ENCODE measurements around the gene SEPTIN7. TPM values are rescaled to one million over a fixed set of nuclear protein-coding genes. Genes with fewer than 3 reads are reported as not detected.

SEPTIN7 gene
- total and polyA plus RNA-seq, 4 donors: 270 to 357 (median 314) TPM

DNA sequence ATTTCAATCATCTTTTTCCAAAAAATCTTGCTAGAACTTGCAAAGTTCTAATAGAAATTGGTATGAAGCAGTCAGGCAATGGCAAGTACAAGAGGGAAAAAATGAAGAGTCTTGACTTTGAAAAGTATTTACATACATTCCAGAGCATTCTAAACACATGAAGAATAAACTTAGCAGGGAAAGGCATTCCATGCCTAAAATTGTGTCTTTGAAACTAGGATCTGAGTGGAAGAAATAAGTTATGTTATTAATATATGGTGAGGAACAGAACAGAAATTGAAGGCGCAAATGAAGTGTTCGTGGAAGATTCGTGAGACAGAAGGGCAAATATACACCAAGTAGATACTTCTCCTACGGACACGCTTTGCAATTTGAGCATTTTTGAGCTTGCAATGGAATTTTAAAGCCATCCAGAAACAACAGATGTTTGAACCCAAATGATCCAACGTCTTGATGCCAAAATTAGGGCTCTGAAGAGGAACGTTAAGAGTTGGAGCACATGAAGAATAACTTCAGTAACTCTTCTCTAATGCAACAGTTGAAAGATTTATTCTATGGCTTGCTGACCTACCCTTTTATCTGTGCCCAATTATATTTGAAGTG is 40.6 kb upstream of the SEPTIN7 start:
- ATAC-seq (ENCODE audit: low FRiP score): no peak
- Histone ChIP-seq H3K27me3 (ENCODE audit: control insufficient read depth in 1 of 2, insufficient read depth in 2 of 2, low read length in 1 of 2) (no peaks in the 10 kb centered on the region), H3K4me3 (ENCODE audit: low read length in 2 of 2) (no peak overlapping the region), H3K9me3 (ENCODE audit: control insufficient read depth, low read length) (no peaks in the 10 kb centered on the region), H3K4me1 (ENCODE audit: control insufficient read depth in 1 of 2, insufficient read depth in 2 of 2, low read length in 2 of 2) (peaks cover 3 to 12% of the 10 kb centered on the region in 2 donors), H3K27ac (ENCODE audit: low read depth in 1 of 2, low read length in 2 of 2) (peak overlapping the region in 1 of 2 donors; percentile 25), H3K36me3 (ENCODE audit: control insufficient read depth in 1 of 2, insufficient read depth in 2 of 2, low read length in 1 of 2) (no peaks in the 10 kb centered on the region)
- DNase-seq: no peak
- WGBS, 2 donors: 19 to 21% methylated on average over 7 of the region's 7 CpGs
- intact Hi-C loops (cut with DNase I): no loop called here

DNA sequence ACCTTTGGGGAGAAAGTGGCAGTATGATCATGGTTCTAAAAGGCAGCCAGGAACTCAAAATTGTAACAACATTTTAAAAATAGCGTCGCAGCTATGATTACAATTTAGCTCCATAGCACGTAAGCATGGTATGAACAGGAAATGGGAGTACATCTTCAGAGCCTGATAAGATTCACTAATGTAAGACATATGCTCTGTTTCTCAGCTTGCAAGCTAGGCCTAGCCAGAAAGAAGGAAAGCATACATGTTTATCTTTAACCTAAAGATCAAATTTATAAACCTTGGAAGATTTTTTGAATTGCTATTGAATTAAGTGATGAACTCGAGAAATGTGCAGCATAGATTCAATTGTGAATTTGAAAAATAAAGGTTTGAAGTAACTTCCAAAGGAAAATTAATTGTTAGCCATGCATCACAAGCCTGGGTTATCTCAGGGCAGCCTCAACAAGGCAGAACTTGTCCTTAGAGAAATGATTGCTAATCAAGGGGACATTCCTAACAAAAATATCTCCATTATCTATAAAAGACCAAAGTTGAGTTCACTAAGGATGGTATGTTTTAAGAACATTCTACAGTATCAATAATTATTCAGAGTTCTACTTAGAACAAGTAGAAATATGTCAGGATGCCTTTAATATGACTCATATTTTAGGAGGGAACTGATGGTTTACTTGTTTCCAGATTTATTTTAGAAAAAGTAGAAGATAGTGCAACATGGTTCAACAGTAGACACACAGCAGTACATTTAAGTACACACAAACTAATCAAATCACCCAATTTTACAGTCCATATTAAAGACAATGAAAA is 38.8 kb upstream of the SEPTIN7 start:
- Histone ChIP-seq H3K9me3 (ENCODE audit: control insufficient read depth, low read length) (no peaks in the 10 kb centered on the region), H3K27me3 (ENCODE audit: control insufficient read depth in 1 of 2, insufficient read depth in 2 of 2, low read length in 1 of 2) (no peaks in the 10 kb centered on the region), H3K27ac (ENCODE audit: low read depth in 1 of 2, low read length in 2 of 2) (no peak overlapping the region), H3K4me3 (ENCODE audit: low read length in 2 of 2) (no peak overlapping the region), H3K4me1 (ENCODE audit: control insufficient read depth in 1 of 2, insufficient read depth in 2 of 2, low read length in 2 of 2) (peaks cover 3 to 12% of the 10 kb centered on the region in 2 donors), H3K36me3 (ENCODE audit: control insufficient read depth in 1 of 2, insufficient read depth in 2 of 2, low read length in 1 of 2) (no peaks in the 10 kb centered on the region)
- intact Hi-C loops (cut with DNase I): no loop called here
- ATAC-seq (ENCODE audit: low FRiP score): no peak
- WGBS, 2 donors: 15 to 24% methylated on average over 4 of the region's 4 CpGs
- DNase-seq: no peak

DNA sequence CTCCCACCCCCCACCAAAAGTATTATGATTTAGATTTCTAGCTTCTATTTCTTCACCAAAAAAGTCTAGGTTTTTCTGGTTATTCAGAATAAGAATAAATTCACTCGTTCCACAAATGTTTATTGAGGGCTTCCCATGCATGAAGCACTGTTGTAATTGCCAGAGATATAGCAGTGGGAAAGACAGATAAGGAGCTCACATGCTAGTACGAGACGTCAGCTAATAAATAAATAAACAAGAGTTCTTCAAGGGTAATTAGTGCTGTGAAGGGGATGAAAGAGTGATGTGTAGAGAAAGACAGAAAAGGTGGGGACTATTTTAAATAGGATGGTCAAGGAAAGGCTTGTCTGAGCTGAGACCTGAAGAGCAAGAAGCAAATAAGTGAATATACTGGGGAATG is 38.1 kb upstream of the SEPTIN7 start:
- WGBS, 2 donors: 24 to 26% methylated on average over 3 of the region's 3 CpGs
- peaks cover 3 to 12% of the 10 kb centered on the region in 2 donors for H3K4me1 ChIP-seq (ENCODE audit: control insufficient read depth in 1 of 2, insufficient read depth in 2 of 2, low read length in 2 of 2)
- DNase-seq: no peak
- no peaks in the 10 kb centered on the region for H3K9me3 ChIP-seq (ENCODE audit: control insufficient read depth, low read length)
- H3K27me3 ChIP-seq (ENCODE audit: control insufficient read depth in 1 of 2, insufficient read depth in 2 of 2, low read length in 1 of 2): no peaks in the 10 kb centered on the region
- no peak for ATAC-seq (ENCODE audit: low FRiP score)
- no peaks in the 10 kb centered on the region for H3K36me3 ChIP-seq (ENCODE audit: control insufficient read depth in 1 of 2, insufficient read depth in 2 of 2, low read length in 1 of 2)
- H3K27ac ChIP-seq (ENCODE audit: low read depth in 1 of 2, low read length in 2 of 2): no peak overlapping the region
- H3K4me3 ChIP-seq (ENCODE audit: low read length in 2 of 2): no peak overlapping the region
- intact Hi-C loops (cut with DNase I): no loop called here

GRCh38 chr7:35768346-35768745 is 32.5 kb upstream of the SEPTIN7 start:
- intact Hi-C loops (cut with DNase I): no loop called here
- Histone ChIP-seq H3K27me3 (ENCODE audit: control insufficient read depth in 1 of 2, insufficient read depth in 2 of 2, low read length in 1 of 2) (no peaks in the 10 kb centered on the region), H3K36me3 (ENCODE audit: control insufficient read depth in 1 of 2, insufficient read depth in 2 of 2, low read length in 1 of 2) (no peaks in the 10 kb centered on the region), H3K4me1 (ENCODE audit: control insufficient read depth in 1 of 2, insufficient read depth in 2 of 2, low read length in 2 of 2) (no peaks in the 10 kb centered on the region), H3K4me3 (ENCODE audit: low read length in 2 of 2) (no peak overlapping the region), H3K9me3 (ENCODE audit: control insufficient read depth, low read length) (no peaks in the 10 kb centered on the region), H3K27ac (ENCODE audit: low read depth in 1 of 2, low read length in 2 of 2) (no peak overlapping the region)
- no peak for DNase-seq
- ATAC-seq (ENCODE audit: low FRiP score): no peak
- 96% methylated on average over 20 of the region's 20 CpGs for WGBS, 2 donors

GRCh38 chr7:35771776-35772175 is 29.1 kb upstream of the SEPTIN7 start:
- H3K4me3 ChIP-seq (ENCODE audit: low read length in 2 of 2): no peak overlapping the region
- intact Hi-C loops (cut with DNase I): no loop called here
- no peak overlapping the region for H3K27ac ChIP-seq (ENCODE audit: low read depth in 1 of 2, low read length in 2 of 2)
- no peaks in the 10 kb centered on the region for H3K9me3 ChIP-seq (ENCODE audit: control insufficient read depth, low read length)
- H3K4me1 ChIP-seq (ENCODE audit: control insufficient read depth in 1 of 2, insufficient read depth in 2 of 2, low read length in 2 of 2): no peaks in the 10 kb centered on the region
- no peaks in the 10 kb centered on the region for H3K27me3 ChIP-seq (ENCODE audit: control insufficient read depth in 1 of 2, insufficient read depth in 2 of 2, low read length in 1 of 2)
- no peaks in the 10 kb centered on the region for H3K36me3 ChIP-seq (ENCODE audit: control insufficient read depth in 1 of 2, insufficient read depth in 2 of 2, low read length in 1 of 2)
- DNase-seq: no peak
- no peak for ATAC-seq (ENCODE audit: low FRiP score)

- H3K4me1 ChIP-seq (ENCODE audit: control insufficient read depth in 1 of 2, insufficient read depth in 2 of 2, low read length in 2 of 2): no peaks in the 10 kb centered on the region
- ATAC-seq (ENCODE audit: low FRiP score) (no peak), DNase-seq (no peak)
- no peaks in the 10 kb centered on the region for H3K36me3 ChIP-seq (ENCODE audit: control insufficient read depth in 1 of 2, insufficient read depth in 2 of 2, low read length in 1 of 2)
- intact Hi-C loops (cut with DNase I): no loop called here
- no peaks in the 10 kb centered on the region for H3K9me3 ChIP-seq (ENCODE audit: control insufficient read depth, low read length)
- H3K27me3 ChIP-seq (ENCODE audit: control insufficient read depth in 1 of 2, insufficient read depth in 2 of 2, low read length in 1 of 2): no peaks in the 10 kb centered on the region
- WGBS, 2 donors: 97 to 100% methylated on average over 3 of the region's 3 CpGs
- H3K4me3 ChIP-seq (ENCODE audit: low read length in 2 of 2): no peak overlapping the region
- no peak overlapping the region for H3K27ac ChIP-seq (ENCODE audit: low read depth in 1 of 2, low read length in 2 of 2)
Measured at GRCh38 chr7:35773994-35774393, 26.9 kb upstream of the SEPTIN7 start.

- intact Hi-C loops (cut with DNase I): no loop called here
- Histone ChIP-seq H3K4me1 (ENCODE audit: control insufficient read depth in 1 of 2, insufficient read depth in 2 of 2, low read length in 2 of 2) (no peaks in the 10 kb centered on the region), H3K36me3 (ENCODE audit: control insufficient read depth in 1 of 2, insufficient read depth in 2 of 2, low read length in 1 of 2) (no peaks in the 10 kb centered on the region), H3K27me3 (ENCODE audit: control insufficient read depth in 1 of 2, insufficient read depth in 2 of 2, low read length in 1 of 2) (no peaks in the 10 kb centered on the region), H3K4me3 (ENCODE audit: low read length in 2 of 2) (no peak overlapping the region), H3K9me3 (ENCODE audit: control insufficient read depth, low read length) (no peaks in the 10 kb centered on the region), H3K27ac (ENCODE audit: low read depth in 1 of 2, low read length in 2 of 2) (no peak overlapping the region)
- WGBS, 2 donors: 94 to 96% methylated on average over 1 of the region's 1 CpG
- ATAC-seq (ENCODE audit: low FRiP score) (no peak), DNase-seq (no peak)
Measured at GRCh38 chr7:35776686-35777085, 24.2 kb upstream of the SEPTIN7 start.

DNA sequence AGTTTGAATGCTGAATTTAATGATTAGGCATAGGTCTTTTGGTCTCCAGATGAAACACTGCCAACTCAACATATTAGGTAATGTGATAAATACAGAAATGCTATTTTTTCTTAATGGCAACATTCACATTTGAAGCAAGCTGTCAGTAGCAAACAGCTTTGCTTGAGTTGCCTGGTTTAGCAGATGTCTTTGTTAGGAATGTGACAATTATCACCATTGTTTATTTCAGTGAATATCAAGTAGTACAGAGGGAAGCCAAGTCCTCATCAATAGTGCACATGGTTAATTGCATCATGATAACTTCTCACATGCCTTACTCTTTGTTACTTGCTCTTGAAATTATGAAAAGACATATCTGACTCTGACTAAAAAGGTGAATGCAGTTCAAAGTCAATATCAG is 23.7 kb upstream of the SEPTIN7 start:
- Histone ChIP-seq H3K9me3 (ENCODE audit: control insufficient read depth, low read length) (no peaks in the 10 kb centered on the region), H3K27me3 (ENCODE audit: control insufficient read depth in 1 of 2, insufficient read depth in 2 of 2, low read length in 1 of 2) (no peaks in the 10 kb centered on the region), H3K4me3 (ENCODE audit: low read length in 2 of 2) (no peak overlapping the region), H3K27ac (ENCODE audit: low read depth in 1 of 2, low read length in 2 of 2) (no peak overlapping the region), H3K36me3 (ENCODE audit: control insufficient read depth in 1 of 2, insufficient read depth in 2 of 2, low read length in 1 of 2) (no peaks in the 10 kb centered on the region), H3K4me1 (ENCODE audit: control insufficient read depth in 1 of 2, insufficient read depth in 2 of 2, low read length in 2 of 2) (no peaks in the 10 kb centered on the region)
- no peak for ATAC-seq (ENCODE audit: low FRiP score)
- intact Hi-C loops (cut with DNase I): no loop called here
- no peak for DNase-seq

DNA sequence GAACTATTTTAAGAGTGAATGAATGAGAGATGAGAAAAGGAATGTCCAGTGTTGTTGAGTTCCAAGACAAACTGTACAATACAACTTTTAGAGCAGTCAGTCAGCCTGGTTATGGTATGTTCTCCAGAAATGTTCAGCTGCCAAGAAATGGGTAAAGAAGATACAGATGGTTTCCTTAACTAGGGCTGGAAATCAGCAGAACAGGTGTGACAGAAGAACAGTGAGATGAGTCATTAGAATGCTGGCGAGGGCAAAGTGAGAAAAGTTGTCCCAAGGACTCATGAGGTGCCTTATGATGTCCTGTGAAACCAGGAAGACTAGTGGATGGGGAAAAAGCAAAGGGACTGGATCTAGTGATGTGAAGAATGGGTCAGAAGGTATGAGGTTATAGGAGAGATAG is 20.8 kb upstream of the SEPTIN7 start:
- H3K4me1 ChIP-seq (ENCODE audit: control insufficient read depth in 1 of 2, insufficient read depth in 2 of 2, low read length in 2 of 2): no peaks in the 10 kb centered on the region
- no peaks in the 10 kb centered on the region for H3K9me3 ChIP-seq (ENCODE audit: control insufficient read depth, low read length)
- H3K27ac ChIP-seq (ENCODE audit: low read depth in 1 of 2, low read length in 2 of 2): no peak overlapping the region
- H3K27me3 ChIP-seq (ENCODE audit: control insufficient read depth in 1 of 2, insufficient read depth in 2 of 2, low read length in 1 of 2): no peaks in the 10 kb centered on the region
- ATAC-seq (ENCODE audit: low FRiP score): no peak
- DNase-seq: no peak
- no peaks in the 10 kb centered on the region for H3K36me3 ChIP-seq (ENCODE audit: control insufficient read depth in 1 of 2, insufficient read depth in 2 of 2, low read length in 1 of 2)
- intact Hi-C loops (cut with DNase I): no loop called here
- no peak overlapping the region for H3K4me3 ChIP-seq (ENCODE audit: low read length in 2 of 2)
- WGBS, 2 donors: 92 to 94% methylated on average over 1 of the region's 1 CpG

Measured in aorta (tissue), 5 donors.